Activated CD8-positive, alpha-beta T cell treated with anti-CD3 and anti-CD28 coated beads for 36 hours (primary cell): ENCODE data around the gene FAM13C. TPM values are rescaled to one million over a fixed set of nuclear protein-coding genes. Genes with fewer than 3 reads are reported as not detected.

Experiments used
- ATAC-seq: fragments of 200-7000 bp; cut with Tn5 transposase; one replicate; pipeline ENCODE4 v1.10.0; 2021; ENCODE audit warnings: mild to moderate bottlenecking, moderate library complexity
- CTCF ChIA-PET: fragments of 350-600 bp; sonication (Branson Sonifier 250); formaldehyde crosslinking; loops from one replicate; lab custom pipeline; 2021; ENCODE audit warnings: antibody characterized with exemption; lab: Charles Lee
- POLR2A ChIA-PET: fragments of 350-600 bp; sonication (Branson Sonifier 250); formaldehyde crosslinking; loops from one replicate; lab custom pipeline; 2021; ENCODE audit warnings: antibody characterized with exemption; lab: Charles Lee
- DNase-seq: peaks from one replicate; pipeline ENCODE4 v3.0.0-alpha.2; 2020
- H3K27ac Mint-ChIP-seq: one replicate; pipeline ENCODE4 v1.8.0; 2021; ENCODE audit warnings: mild to moderate bottlenecking, mixed read lengths
- H3K27me3 Mint-ChIP-seq: one replicate; pipeline ENCODE4 v1.8.0; 2021; ENCODE audit warnings: mixed read lengths
- H3K36me3 Mint-ChIP-seq: one replicate; pipeline ENCODE4 v1.8.0; 2021; ENCODE audit warnings: low read depth, mixed read lengths
- H3K4me1 Mint-ChIP-seq: one replicate; pipeline ENCODE4 v1.8.0; 2021; ENCODE audit warnings: low read depth, mixed read lengths
- H3K4me3 Mint-ChIP-seq: one replicate; pipeline ENCODE4 v1.8.0; 2021; ENCODE audit warnings: mild to moderate bottlenecking, moderate library complexity, mixed read lengths
- H3K9me3 Mint-ChIP-seq: one replicate; pipeline ENCODE4 v1.8.0; 2021; ENCODE audit warnings: mixed read lengths
- intact Hi-C: fragments of 100-400 bp; cut with micrococcal nuclease; formaldehyde crosslinking; loops from one replicate; pipeline ENCODE4 v1.10.0; 2022
- total RNA-seq, 2 experiments: library from RNA; stranded (reverse); gene quantifications; one replicate each; pipeline ENCODE4 v1.2.3, GENCODE V29; 2021
- TF ChIP-seq, protein P1 (sequence below): fragments of 200-600 bp; IDR thresholded peaks from one replicate; pipeline ENCODE4 v1.8.0; 2022; ENCODE audit warnings: antibody characterized with exemption, mild to moderate bottlenecking

FAM13C gene
- total RNA-seq, 2 experiments from 2014 or later, result not detected

GRCh38 chr10:59358576-59358975 lies 3.8 kb downstream of the FAM13C start:
- H3K4me1 Mint-ChIP-seq, result peaks cover 8% of the 10 kb centered on the region
- H3K36me3 Mint-ChIP-seq, result no peaks in the 10 kb centered on the region
- POLR2A ChIA-PET, result no interaction called here
- H3K9me3 Mint-ChIP-seq, result no peaks in the 10 kb centered on the region
- TF ChIP-seq, protein P1, sequence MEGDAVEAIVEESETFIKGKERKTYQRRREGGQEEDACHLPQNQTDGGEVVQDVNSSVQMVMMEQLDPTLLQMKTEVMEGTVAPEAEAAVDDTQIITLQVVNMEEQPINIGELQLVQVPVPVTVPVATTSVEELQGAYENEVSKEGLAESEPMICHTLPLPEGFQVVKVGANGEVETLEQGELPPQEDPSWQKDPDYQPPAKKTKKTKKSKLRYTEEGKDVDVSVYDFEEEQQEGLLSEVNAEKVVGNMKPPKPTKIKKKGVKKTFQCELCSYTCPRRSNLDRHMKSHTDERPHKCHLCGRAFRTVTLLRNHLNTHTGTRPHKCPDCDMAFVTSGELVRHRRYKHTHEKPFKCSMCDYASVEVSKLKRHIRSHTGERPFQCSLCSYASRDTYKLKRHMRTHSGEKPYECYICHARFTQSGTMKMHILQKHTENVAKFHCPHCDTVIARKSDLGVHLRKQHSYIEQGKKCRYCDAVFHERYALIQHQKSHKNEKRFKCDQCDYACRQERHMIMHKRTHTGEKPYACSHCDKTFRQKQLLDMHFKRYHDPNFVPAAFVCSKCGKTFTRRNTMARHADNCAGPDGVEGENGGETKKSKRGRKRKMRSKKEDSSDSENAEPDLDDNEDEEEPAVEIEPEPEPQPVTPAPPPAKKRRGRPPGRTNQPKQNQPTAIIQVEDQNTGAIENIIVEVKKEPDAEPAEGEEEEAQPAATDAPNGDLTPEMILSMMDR, result no peak
- ATAC-seq, result no peak
- CTCF ChIA-PET, result no interaction called here
- intact Hi-C loops, result no loop called here
- no peak overlapping the region for H3K27ac Mint-ChIP-seq
- DNase-seq, result no peak
- H3K27me3 Mint-ChIP-seq, result peaks cover 10% of the 10 kb centered on the region
- no peak overlapping the region for H3K4me3 Mint-ChIP-seq

- no peaks in the 10 kb centered on the region for H3K4me1 Mint-ChIP-seq
- TF ChIP-seq, protein P1, result no peak
- no peak for ATAC-seq
- intact Hi-C loops, result no loop called here
- no peaks in the 10 kb centered on the region for H3K27me3 Mint-ChIP-seq
- H3K4me3 Mint-ChIP-seq, result no peak overlapping the region
- ChIA-PET POLR2A (no interaction called here), CTCF (no interaction called here)
- DNase-seq, result no peak
- no peaks in the 10 kb centered on the region for H3K36me3 Mint-ChIP-seq
- no peak overlapping the region for H3K27ac Mint-ChIP-seq
- no peaks in the 10 kb centered on the region for H3K9me3 Mint-ChIP-seq
Observed at GRCh38 chr10:59354434-59354833, 7.9 kb downstream of the FAM13C start.

- DNase-seq (no peak), ATAC-seq (no peak)
- Mint-ChIP-seq H3K4me3 (no peak overlapping the region), H3K36me3 (no peaks in the 10 kb centered on the region), H3K27ac (no peak overlapping the region), H3K27me3 (no peaks in the 10 kb centered on the region), H3K4me1 (no peaks in the 10 kb centered on the region), H3K9me3 (peaks cover under 1% of the 10 kb centered on the region)
- intact Hi-C loops, result no loop called here
- TF ChIP-seq, protein P1, result no peak
- ChIA-PET CTCF (no interaction called here), POLR2A (no interaction called here)
Observed at GRCh38 chr10:59350558-59350957, 11.8 kb downstream of the FAM13C start.

DNA sequence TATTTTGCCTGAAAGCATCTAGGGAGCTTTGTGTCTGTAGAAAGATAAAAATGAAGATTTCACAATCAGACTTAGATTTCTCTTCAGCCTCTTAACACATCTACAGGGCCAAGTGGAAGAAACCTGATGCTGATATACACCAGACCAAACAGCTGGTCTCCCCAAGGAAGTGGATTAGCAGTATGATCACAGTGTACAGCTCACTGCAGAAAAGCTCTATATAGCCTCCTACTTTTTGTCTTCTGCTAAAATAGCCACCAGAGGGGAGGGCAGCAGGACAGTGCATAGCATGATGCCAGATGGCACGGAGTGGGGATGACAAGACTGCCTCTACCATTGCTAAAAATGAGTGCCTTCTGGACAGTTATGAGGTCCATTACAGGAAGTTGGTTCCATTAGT lies 16.0 kb downstream of the FAM13C start:
- ChIA-PET POLR2A (no interaction called here), CTCF (no interaction called here)
- Mint-ChIP-seq H3K27me3 (no peaks in the 10 kb centered on the region), H3K9me3 (peaks cover 4% of the 10 kb centered on the region), H3K4me1 (no peaks in the 10 kb centered on the region), H3K36me3 (no peaks in the 10 kb centered on the region), H3K27ac (no peak overlapping the region), H3K4me3 (no peak overlapping the region)
- ATAC-seq (no peak), DNase-seq (no peak)
- intact Hi-C loops, result no loop called here
- TF ChIP-seq, protein P1, result no peak

DNA sequence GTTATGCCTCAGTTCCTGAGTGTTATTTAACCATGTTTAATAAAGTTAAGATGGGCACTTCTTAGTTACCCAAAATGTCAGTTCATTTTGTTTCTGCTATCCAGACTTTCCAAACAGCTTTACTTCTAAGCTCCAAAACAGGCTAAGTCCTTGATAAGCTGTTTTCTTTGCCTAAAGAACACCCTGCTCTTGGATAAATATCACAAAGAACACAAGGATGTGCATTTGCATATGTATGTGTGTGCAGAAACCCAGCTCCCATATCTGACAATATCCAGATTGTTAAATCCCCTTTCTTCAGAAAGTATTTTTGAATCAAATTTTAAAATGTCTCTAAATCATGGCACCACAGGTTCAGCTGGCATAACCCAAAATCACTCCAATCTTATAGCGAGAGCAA lies 19.6 kb downstream of the FAM13C start:
- Mint-ChIP-seq H3K9me3 (peaks cover 4% of the 10 kb centered on the region), H3K4me3 (no peak overlapping the region), H3K27ac (no peak overlapping the region), H3K4me1 (no peaks in the 10 kb centered on the region), H3K36me3 (no peaks in the 10 kb centered on the region), H3K27me3 (no peaks in the 10 kb centered on the region)
- ChIA-PET CTCF (no interaction called here), POLR2A (no interaction called here)
- TF ChIP-seq, protein P1, result no peak
- DNase-seq (no peak), ATAC-seq (no peak)
- intact Hi-C loops, result no loop called here
